B cell (primary cell): Measurements from ENCODE around the gene PLA2G6. TPM values are rescaled to one million over a fixed set of nuclear protein-coding genes. Genes with fewer than 3 reads are reported as not detected.

Source experiments
- ATAC-seq: fragments of 200-7000 bp; cut with Tn5 transposase; one replicate; pipeline ENCODE4 v1.10.0; 2021; ENCODE audit warnings: low read depth, mild to moderate bottlenecking, moderate number of reproducible peaks, moderate library complexity
- CTCF ChIA-PET: fragments of 350-600 bp; sonication (Branson Sonifier 250); formaldehyde crosslinking; loops from one replicate; lab custom pipeline; 2021; ENCODE audit warnings: antibody characterized with exemption, inconsistent platforms; lab: Charles Lee
- POLR2A ChIA-PET: fragments of 350-600 bp; sonication (Branson Sonifier 250); formaldehyde crosslinking; loops from one replicate; lab custom pipeline; 2021; ENCODE audit warnings: antibody characterized with exemption; lab: Charles Lee
- DNase-seq: peaks from one replicate; pipeline ENCODE4 v3.0.0; 2013
- H2AFZ ChIP-seq: 2 replicates; pipeline ENCODE4 v1.6.1; 2012; ENCODE audit warnings: mild to moderate bottlenecking, low read depth, low read length; ENCODE audit not compliant: insufficient read depth, poor library complexity, severe bottlenecking
- H3K27ac ChIP-seq, 2 donors: 1 replicate in 1 of 2; 2 replicates in 1 of 2; pipeline ENCODE4 v1.5.1; 2012 to 2013; ENCODE audit warnings: low read length in 2 of 2, mild to moderate bottlenecking in 2 of 2, moderate library complexity in 1 of 2
- H3K27me3 ChIP-seq, 4 experiments: fragments of 200-600 bp in 1 of 4; sonication (generic) in 1 of 4; replicated peaks in 1 of 4; 1 replicate in 2 of 4; 2 replicates in 2 of 4; pipeline versions ENCODE4 v1.6.1 to v1.7.0; 2013 to 2016; ENCODE audit warnings: low read length in 3 of 4, mild to moderate bottlenecking in 2 of 4, mixed read lengths in 1 of 4, moderate library complexity in 1 of 4; ENCODE audit not compliant: insufficient read depth in 4 of 4, control insufficient read depth in 3 of 4; ENCODE audit errors: control extremely low read depth in 1 of 4
- H3K36me3 ChIP-seq, 2 experiments: replicated peaks in 1 of 2; 1 replicate in 1 of 2; 2 replicates in 1 of 2; pipeline versions ENCODE4 v1.6.1 to v1.7.1; 2013; ENCODE audit warnings: low read length in 1 of 2; ENCODE audit not compliant: insufficient read depth in 2 of 2, control insufficient read depth in 1 of 2; ENCODE audit errors: control extremely low read depth in 1 of 2, extremely low read depth in 1 of 2
- H3K4me1 ChIP-seq, 2 donors: fragments of 200-600 bp in 1 of 2; sonication (generic) in 1 of 2; 1 replicate in 1 of 2; 2 replicates in 1 of 2; pipeline versions ENCODE4 v1.5.1 to v1.6.1; 2013 to 2017; ENCODE audit warnings: low read length in 2 of 2; ENCODE audit not compliant: control insufficient read depth in 2 of 2, insufficient read depth in 2 of 2
- H3K4me2 ChIP-seq: replicated peaks from 2 replicates; pipeline ENCODE3; 2012; ENCODE audit warnings: mild to moderate bottlenecking, low read depth, low read length; ENCODE audit not compliant: poor library complexity, severe bottlenecking
- H3K4me3 ChIP-seq, 5 experiments: fragments of 200-600 bp in 1 of 5; sonication (generic) in 1 of 5; 1 replicate in 3 of 5; 2 replicates in 2 of 5; pipeline versions ENCODE4 v1.5.1 to v1.7.0; 2011 to 2016; ENCODE audit warnings: low read length in 4 of 5, mild to moderate bottlenecking in 4 of 5, low read depth in 2 of 5, control low read depth in 1 of 5, moderate library complexity in 1 of 5; ENCODE audit not compliant: insufficient read depth in 1 of 5; ENCODE audit errors: control extremely low read depth in 1 of 5, extremely low read depth in 1 of 5
- H3K79me2 ChIP-seq: fragments of 200-600 bp; sonication (generic); one replicate; pipeline ENCODE4 v1.6.0; 2016; ENCODE audit warnings: low read length; ENCODE audit not compliant: control insufficient read depth, insufficient read depth
- H3K9ac ChIP-seq: fragments of 200-600 bp; sonication (generic); 2 replicates; pipeline ENCODE4 v1.6.1; 2017; ENCODE audit warnings: mild to moderate bottlenecking, low read length, moderate library complexity
- H3K9me3 ChIP-seq, 3 donors: one replicate each; pipeline versions ENCODE4 v1.6.1 to v1.7.1; 2013; ENCODE audit warnings: low read length in 2 of 3; ENCODE audit not compliant: control insufficient read depth in 2 of 3, insufficient read depth in 1 of 3; ENCODE audit errors: control extremely low read depth in 1 of 3
- H4K20me1 ChIP-seq: 2 replicates; pipeline ENCODE4 v1.6.0; 2012; ENCODE audit warnings: mild to moderate bottlenecking, low read length; ENCODE audit not compliant: insufficient read depth, control insufficient read depth, poor library complexity, severe bottlenecking
- H3K27ac Mint-ChIP-seq: one replicate; pipeline ENCODE4 v1.8.0; 2021; ENCODE audit warnings: mixed read lengths
- H3K27me3 Mint-ChIP-seq: one replicate; pipeline ENCODE4 v1.8.0; 2021; ENCODE audit warnings: mixed read lengths
- H3K4me1 Mint-ChIP-seq: one replicate; pipeline ENCODE4 v1.8.0; 2021; ENCODE audit warnings: mixed read lengths
- H3K4me3 Mint-ChIP-seq: one replicate; pipeline ENCODE4 v1.8.0; 2021; ENCODE audit warnings: mixed read lengths
- H3K9me3 Mint-ChIP-seq: one replicate; pipeline ENCODE4 v1.8.0; 2022; ENCODE audit warnings: mixed read lengths; ENCODE audit not compliant: insufficient read depth
- CTCF ChIP-seq: fragments of 200-600 bp; IDR thresholded peaks from one replicate; pipeline ENCODE4 v1.8.0; 2022; ENCODE audit warnings: antibody characterized with exemption, mild to moderate bottlenecking
- EZH2 ChIP-seq: IDR thresholded peaks from 2 replicates; pipeline ENCODE4 v1.6.1; 2012; ENCODE audit warnings: borderline replicate concordance, low read depth, mild to moderate bottlenecking, moderate library complexity, low read length; ENCODE audit not compliant: insufficient read depth, poor library complexity, severe bottlenecking
- WGBS: methylation state at CpG from one replicate; pipeline ENCODE4 v1.1.5; 2013; ENCODE audit warnings: missing lambda C conversion rate; ENCODE audit not compliant: insufficient coverage; 5-methylcytosine and 5-hydroxymethylcytosine counted together
- intact Hi-C: fragments of 100-400 bp; cut with micrococcal nuclease; formaldehyde crosslinking; loops from one replicate; pipeline ENCODE4 v1.10.0; 2022
- polyA plus RNA-seq: library from polyadenylated mRNA; depleted of rRNA; stranded (reverse); fragments of >200 nt; gene quantifications from 2 replicates; pipeline ENCODE4 v1.2.3, GENCODE V29; 2012
- total RNA-seq, 2 donors: library from RNA; stranded (reverse); fragments of 120-200 nt in 1 of 2; gene quantifications; 1 replicate in 1 of 2; 2 replicates in 1 of 2; pipeline versions ENCODE4 v1.2.3 to v1.2.4, GENCODE V29; 2013 to 2022

PLA2G6 gene
- total and polyA plus RNA-seq, 2 donors (not counting 1 experiment from before 2014, with no cell fraction given) = 125 to 148 TPM

DNA sequence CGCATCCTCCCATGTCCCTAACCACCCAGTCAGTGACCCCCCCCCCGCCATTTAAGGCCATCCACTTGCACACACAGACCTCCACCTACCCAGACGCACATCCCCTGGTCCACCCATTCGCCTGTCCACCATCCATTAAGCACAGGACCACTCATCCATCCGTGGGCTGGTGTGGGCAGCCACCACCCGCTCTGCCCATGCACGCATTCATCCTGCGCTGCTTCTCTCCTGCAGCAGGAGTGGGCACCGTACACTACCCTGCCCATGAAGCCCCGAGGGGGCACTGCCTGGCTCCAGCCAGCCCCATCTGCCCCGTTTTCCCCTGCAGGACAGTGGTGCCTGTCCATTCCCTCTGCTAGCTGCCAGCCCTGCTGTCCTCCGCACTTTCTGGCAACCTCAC is 93.8 kb downstream of the PLA2G6 start:
- POLR2A ChIA-PET = no interaction called here

DNA sequence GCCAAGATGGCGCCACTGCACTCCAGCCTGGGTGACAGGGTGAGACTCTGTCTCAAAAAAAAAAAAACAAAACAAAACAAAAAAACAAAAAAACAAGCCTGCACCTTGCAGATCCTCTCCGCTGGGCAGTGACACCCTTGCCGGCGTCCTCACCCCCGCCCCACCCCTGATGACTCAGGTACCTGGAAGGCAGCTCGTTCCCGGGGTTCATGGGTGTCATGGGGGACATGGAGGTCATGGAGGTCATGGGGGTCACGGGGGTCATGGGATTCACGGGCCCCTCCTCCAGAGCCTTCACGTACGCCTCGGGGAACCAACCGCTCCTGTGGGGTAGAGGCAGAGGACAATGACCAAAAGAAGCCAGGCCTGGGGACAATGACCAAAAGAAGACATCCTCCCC is 94.7 kb downstream of the PLA2G6 start:
- Mint-ChIP-seq H3K27ac (no peak overlapping the region), H3K27me3 (peaks cover 26% of the 10 kb centered on the region), H3K4me3 (no peak overlapping the region), H3K9me3 (no peaks in the 10 kb centered on the region), H3K4me1 (peaks cover under 1% of the 10 kb centered on the region)
- intact Hi-C loops = no loop called here
- Histone ChIP-seq H3K36me3 (no peaks in the 10 kb centered on the region), H3K27ac (no peak overlapping the region), H3K4me2 (no peak overlapping the region), H3K4me3 (no peak overlapping the region), H3K79me2 (no peaks in the 10 kb centered on the region), H3K9ac (no peak overlapping the region), H4K20me1 (no peaks in the 10 kb centered on the region), H3K4me1 (peaks cover 10 to 12% of the 10 kb centered on the region in 2 donors), H3K27me3 (peaks cover 0 to 35% (median 15%) of the 10 kb centered on the region in 4 experiments), H3K9me3 (no peaks in the 10 kb centered on the region), H2AFZ (no peak overlapping the region)
- ATAC-seq (no peak), DNase-seq (no peak)
- no peak for TF ChIP-seq EZH2
- no peak for TF ChIP-seq CTCF
- 90% methylated on average over 4 of the region's 13 CpGs for WGBS
- CTCF ChIA-PET = no interaction called here
- POLR2A ChIA-PET = no interaction called here

More for the DNA sequence above, 93.8 kb downstream of the PLA2G6 start:
- no peak for DNase-seq
- Mint-ChIP-seq H3K4me1 (no peaks in the 10 kb centered on the region), H3K4me3 (no peak overlapping the region), H3K27ac (no peak overlapping the region), H3K9me3 (no peaks in the 10 kb centered on the region), H3K27me3 (peaks cover 26% of the 10 kb centered on the region)
- H3K27ac ChIP-seq = no peak overlapping the region
- no peak overlapping the region for H3K9ac ChIP-seq
- H3K4me3 ChIP-seq = no peak overlapping the region
- CTCF ChIA-PET = no interaction called here
- H3K4me2 ChIP-seq = no peak overlapping the region
- no peak for TF ChIP-seq CTCF
- TF ChIP-seq EZH2 = no peak
- intact Hi-C loops = no loop called here
- H2AFZ ChIP-seq = no peak overlapping the region
- no peaks in the 10 kb centered on the region for H3K36me3 ChIP-seq
- peaks cover 0 to 26% (median 9%) of the 10 kb centered on the region in 4 experiments for H3K27me3 ChIP-seq
- H3K79me2 ChIP-seq = no peaks in the 10 kb centered on the region
- H3K9me3 ChIP-seq = no peaks in the 10 kb centered on the region
- WGBS = 94% methylated on average over 11 of the region's 12 CpGs
- H4K20me1 ChIP-seq = no peaks in the 10 kb centered on the region
- peaks cover 1 to 2% of the 10 kb centered on the region in 2 donors for H3K4me1 ChIP-seq
- ATAC-seq = no peak
